Limb (tissue), 2 donors: ENCODE measurements around the gene TSC2.
A peak's percentile ranks its signal among the peaks of the same experiment; 100 is the strongest.
"Not testable (repeated sequence)": the region's sequence is repeated elsewhere in the genome, so short reads cannot be mapped to it uniquely, and the experiment has no call there.

Experiments
- DNase-seq, 2 donors: peaks; one replicate each; pipeline ENCODE4 v3.0.0-alpha.2; 2016; ENCODE audit errors: extremely low spot score in 2 of 2

Gene TSC2

DNA sequence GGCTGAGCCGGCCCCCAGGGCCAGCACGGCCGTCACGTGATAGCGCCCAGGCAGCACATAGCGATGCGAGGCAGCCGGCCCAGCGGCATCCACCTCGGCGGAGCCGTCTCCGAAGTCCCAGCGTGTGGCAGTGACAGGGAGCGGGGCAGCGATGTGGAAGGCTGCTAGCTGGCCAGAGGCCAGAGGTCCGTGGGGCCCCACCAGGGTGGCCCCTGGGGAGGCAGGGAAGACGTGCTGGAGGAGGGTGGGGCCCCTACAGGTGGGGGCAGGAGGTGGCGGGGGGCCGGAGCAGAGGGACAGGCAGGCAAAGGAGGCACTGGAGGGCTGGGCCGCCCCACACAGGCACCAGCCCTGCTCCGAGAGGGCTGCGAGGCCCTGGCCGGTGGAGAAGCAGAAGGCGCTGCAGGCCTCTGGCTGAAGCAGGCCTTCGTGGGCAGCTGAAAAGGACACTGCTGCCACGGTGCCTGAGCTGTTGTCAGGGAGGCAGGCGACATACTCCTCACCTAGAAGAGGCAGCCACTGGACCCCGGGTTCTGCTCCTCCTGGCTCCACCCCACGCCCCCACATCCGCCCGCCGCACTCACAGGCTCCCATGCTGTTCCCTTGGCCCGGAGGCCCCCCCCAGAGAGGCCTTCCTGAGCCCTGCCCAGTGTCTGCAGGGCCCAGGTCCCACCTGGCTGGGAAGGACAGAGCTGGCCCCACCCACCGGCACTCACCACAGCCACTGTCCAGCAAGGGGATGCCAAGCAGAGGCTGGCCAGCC lies 70.4 kb downstream of the TSC2 start:
- DNase-seq = not testable (repeated sequence)

DNA sequence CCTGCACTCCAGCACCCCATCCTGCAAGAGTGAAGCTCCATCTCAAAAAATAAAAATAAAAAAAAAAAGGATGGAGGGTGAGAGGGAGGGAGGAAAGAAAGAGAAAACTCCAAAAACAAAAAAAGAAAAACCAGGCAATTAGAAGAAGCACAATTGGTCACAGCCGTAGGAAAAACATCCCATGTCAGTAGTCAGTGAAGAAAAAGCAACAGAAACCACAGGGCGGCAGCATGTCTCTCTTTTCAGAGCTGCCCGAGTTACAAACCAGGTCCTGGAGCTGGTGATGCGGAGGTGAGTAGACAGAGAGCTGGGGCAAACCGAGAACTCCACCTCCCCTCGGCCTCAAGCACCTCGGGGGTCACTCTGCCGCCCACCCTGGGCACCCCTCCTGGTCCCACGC lies 73.5 kb downstream of the TSC2 start:
- peak in 1 of 2 donors; percentile 51 for DNase-seq

- DNase-seq = peak in 1 of 2 donors; percentile 37
These were observed 74.1 kb downstream of the TSC2 start for GRCh38 chr16:2121853-2122252.

GRCh38 chr16:2122429-2122828 lies 74.6 kb downstream of the TSC2 start:
- DNase-seq = no peak

DNA sequence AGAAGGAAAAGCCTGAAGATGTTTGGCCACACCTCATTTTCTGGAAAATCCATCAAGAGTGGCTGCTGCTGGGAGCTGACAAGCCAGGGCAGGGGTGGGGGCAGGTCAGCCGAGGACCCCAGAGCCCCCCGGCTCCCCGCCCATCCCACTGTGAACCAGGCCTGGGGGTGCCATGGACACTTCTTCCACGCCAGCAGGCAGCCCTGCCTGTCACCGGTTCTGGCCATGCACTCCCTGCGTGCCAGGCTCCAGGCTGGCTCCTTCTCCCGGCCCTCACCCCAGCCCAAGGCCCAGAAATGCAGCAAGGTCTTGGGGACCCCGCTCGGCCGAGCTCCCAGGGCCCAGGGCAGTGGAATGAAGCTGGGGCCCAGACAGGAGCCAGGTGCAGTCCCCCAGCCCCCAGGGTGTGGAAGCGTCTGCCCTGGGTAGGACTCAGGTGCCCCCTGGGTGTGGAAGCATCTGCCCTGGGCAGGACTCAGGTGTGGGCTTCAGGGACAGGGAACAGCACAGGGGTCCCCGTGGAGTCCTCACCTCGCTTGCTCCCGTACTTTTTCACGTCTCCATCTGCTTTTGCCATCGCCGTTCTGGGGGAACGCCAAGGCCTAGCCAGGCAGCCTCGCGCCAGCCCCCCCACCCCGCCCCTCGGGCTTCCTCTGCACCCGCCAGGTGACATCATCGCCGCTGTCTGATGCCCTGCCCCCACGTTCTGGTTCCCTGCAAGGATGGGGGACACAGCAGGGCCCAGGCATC lies 75.3 kb downstream of the TSC2 start:
- peak in 1 of 2 donors; percentile 46 for DNase-seq

- peak in 1 of 2 donors; percentile 39 for DNase-seq
These were observed 76.1 kb downstream of the TSC2 start for GRCh38 chr16:2123706-2124376.

GRCh38 chr16:2124377-2124693 lies 76.5 kb downstream of the TSC2 start:
- not testable (repeated sequence) for DNase-seq

DNA sequence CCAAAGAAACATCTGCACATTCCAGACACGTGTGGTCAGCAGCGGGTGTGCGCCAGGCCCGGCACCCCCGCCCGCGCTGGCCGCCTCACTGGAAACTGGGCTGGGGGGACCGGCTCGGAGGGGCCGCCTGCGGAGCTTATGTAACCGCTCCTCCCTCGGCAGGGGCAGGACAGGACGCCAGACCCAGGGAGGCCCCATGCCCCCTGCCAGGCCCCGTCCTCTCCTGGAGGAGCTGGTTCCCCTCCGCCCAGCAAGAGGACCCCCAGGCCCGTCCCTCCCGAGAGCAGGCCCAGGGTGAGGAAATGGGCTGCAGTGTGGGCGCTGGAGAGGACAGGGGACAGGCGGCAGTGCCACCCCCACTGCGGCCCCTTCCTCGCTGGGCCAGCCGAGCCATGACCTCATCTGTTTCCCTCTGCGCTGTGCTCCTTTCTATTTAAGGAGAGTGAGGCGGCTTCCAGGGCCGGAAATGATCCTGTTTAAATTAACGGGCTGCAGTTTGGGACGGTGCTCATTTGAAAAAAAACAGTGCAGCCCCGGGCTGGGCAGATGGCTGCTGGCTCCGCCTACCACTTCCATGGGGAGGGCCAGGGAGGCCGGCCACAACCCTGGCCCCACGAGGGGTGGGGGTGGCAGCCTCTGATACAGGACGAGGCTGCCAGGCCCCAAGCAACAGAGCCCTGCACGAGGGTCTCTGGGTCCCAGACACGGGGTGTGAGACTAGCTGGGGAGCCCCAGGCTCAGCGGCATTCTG lies 77.1 kb downstream of the TSC2 start:
- DNase-seq = peak; percentile 80 to 83

GRCh38 chr16:2125609-2126008 lies 77.8 kb downstream of the TSC2 start:
- not testable (repeated sequence) for DNase-seq

DNA sequence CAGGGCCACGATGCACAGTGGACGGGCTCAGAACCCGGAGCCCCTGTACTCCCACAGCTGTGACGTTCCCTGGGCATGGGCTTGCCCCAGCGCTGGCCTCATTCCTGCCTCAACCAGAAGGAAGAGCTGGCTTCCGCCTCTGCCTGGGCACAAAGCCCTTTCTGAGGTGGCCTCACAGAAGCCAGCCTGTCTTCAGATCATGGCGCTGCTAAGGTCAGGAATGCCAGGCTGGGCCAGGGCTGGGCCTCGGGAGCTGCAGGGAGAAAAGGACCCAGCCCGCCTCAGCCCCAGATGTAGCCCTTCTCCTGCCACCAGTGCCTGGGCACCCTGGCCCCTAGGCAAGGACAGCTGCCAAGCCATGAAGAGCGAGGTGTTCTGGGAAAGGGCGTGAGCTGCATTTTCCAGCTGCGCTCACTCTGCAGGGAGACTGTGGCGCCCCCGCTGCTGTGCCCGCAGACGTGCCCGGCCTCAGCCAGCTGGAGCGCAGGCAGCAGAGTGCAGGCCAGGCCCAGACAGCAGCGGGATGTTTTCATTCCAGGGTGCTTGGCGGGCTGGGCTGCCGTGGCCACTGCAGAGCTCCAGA lies 78.5 kb downstream of the TSC2 start:
- peak in 1 of 2 donors; percentile 53 for DNase-seq

- DNase-seq = not testable (repeated sequence)
These were observed 79.3 kb downstream of the TSC2 start for GRCh38 chr16:2126928-2127556.

- DNase-seq = peak in 1 of 2 donors; percentile 48
These were observed 80.0 kb downstream of the TSC2 start for GRCh38 chr16:2127630-2128280.

DNA sequence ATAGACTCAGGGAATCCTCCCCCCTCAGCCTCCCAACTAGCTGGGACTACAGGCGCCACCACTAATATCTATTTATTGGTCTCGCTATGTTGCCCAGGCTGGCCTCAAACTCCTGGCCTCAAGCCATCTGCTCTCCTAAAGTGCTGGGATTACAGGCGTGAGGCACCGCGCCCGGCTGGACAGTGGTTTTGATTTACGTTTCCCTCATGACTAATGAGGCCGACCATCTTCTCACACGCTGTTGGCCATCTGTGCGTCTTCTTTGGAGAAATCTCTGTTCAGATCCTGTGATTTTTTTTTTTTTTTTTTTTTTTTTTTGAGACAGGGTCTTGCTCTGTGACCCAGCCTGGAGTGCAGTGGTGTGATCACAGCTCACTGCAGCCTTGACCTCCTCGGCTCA lies 81.5 kb downstream of the TSC2 start:
- not testable (repeated sequence) for DNase-seq

GRCh38 chr16:2129890-2130447 lies 82.2 kb downstream of the TSC2 start:
- DNase-seq = not testable (repeated sequence)

DNA sequence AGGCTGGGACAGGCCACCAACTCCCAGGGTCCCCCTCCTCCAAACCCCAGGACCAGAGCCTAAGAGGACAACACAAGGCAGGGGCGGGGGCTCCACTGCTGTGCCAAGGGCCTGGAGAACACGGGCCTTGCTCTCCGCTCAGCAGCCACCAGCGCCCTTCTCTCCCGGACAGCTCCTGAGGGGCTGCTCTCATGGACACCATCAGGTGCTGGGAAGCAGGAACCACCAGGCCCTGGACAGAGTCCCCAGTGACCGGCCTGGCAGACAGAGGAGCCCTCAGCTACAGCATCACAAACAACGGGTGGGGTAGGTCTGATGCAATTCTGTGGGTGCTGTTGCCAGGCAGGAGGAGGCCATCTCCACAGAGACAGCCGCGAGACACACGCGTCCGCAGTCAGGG lies 86.0 kb downstream of the TSC2 start:
- not testable (repeated sequence) for DNase-seq

DNA sequence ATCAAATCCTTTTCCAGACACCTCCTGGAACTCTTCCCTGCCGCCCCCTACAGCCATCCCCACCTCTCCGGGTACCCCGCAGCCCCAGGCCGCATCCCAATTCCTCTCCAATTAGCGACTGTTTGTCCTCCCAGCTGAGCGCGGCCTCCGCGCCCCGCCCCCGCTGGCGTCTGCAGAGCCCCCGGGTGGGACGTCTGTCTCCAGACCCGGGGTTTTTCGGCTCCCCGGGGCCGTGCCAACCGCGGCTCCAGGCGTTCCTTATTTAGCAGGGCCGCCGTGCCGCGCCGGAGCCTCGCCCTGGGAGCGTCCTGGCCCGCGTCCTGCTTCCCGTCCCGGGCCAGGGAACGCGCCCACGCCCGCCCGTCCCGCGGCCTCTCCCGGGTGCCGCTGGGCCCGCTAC lies 87.3 kb downstream of the TSC2 start:
- peak in 1 of 2 donors; percentile 40 for DNase-seq

GRCh38 chr16:2135770-2136490 lies 88.1 kb downstream of the TSC2 start, which contains the start of gene PKD1:
Gene PKD1, minus strand, starts transcription at chr16:2135898. Its CDS starts 209 bp downstream, at chr16:2135689.
- peak; percentile 86 to 89 for DNase-seq
